A549 (cell line): ENCODE results near the gene EEF2. TPM values are rescaled to one million over a fixed set of nuclear protein-coding genes. Genes with fewer than 3 reads are reported as not detected.
A peak's percentile ranks its signal among the peaks of the same experiment; 100 is the strongest.

ENCODE experiments used
- ATAC-seq, 2 experiments: fragments of 200-7000 bp in 1 of 2; fragments of >200 bp in 1 of 2; cut with Nextera tagmentation in 1 of 2; cut with Tn5 transposase in 1 of 2; 3 replicates each; pipeline versions ENCODE4 v1.8.0 to v1.9.1; 2018 to 2020; ENCODE audit warnings: mild to moderate bottlenecking in 1 of 2, moderate library complexity in 1 of 2
- CTCF ChIA-PET: fragments of 300-600 bp; sonication (Branson Sonifier 250); formaldehyde crosslinking; extraction: SDS; loops from one replicate; lab custom pipeline; 2021; ENCODE audit warnings: antibody characterized with exemption, inconsistent platforms; lab: Yijun Ruan, JAX
- POLR2A ChIA-PET: fragments of 350-600 bp; formaldehyde crosslinking; extraction: SDS; loops from one replicate; lab custom pipeline; 2021; ENCODE audit warnings: antibody characterized with exemption, inconsistent platforms; lab: Yijun Ruan, JAX
- DNase-seq, 2 experiments: peaks; one replicate each; pipeline versions ENCODE4 v3.0.0 to v3.0.0-alpha.2; 2011 to 2016; ENCODE audit warnings: low read depth in 1 of 2, low spot score in 1 of 2
- FAIRE-seq: peaks from 2 replicates; lab custom pipeline; 2011; peaks lifted over from hg19 to GRCh38; lab: Jason Lieb, UNC
- H3K27ac ChIP-seq, 2 experiments: fragments of >200 bp; sonication (Bioruptor Twin); formaldehyde crosslinking; 3 replicates each; pipeline ENCODE4 v1.5.1; 2016 to 2017
- H3K4me1 ChIP-seq: fragments of >200 bp; sonication (Bioruptor Twin); formaldehyde crosslinking; 3 replicates; pipeline ENCODE4 v1.6.1; 2016
- H3K4me2 ChIP-seq: fragments of >200 bp; sonication (Bioruptor Twin); formaldehyde crosslinking; 3 replicates; pipeline ENCODE4 v1.6.1; 2016
- H3K4me3 ChIP-seq: fragments of >200 bp; sonication (Bioruptor Twin); formaldehyde crosslinking; 3 replicates; pipeline ENCODE4 v1.5.1; 2016
- H3K9me3 ChIP-seq: fragments of >200 bp; sonication (Bioruptor Twin); formaldehyde crosslinking; 3 replicates; pipeline ENCODE4 v1.6.1; 2016
- BCL3 ChIP-seq: fragments of >200 bp; sonication (Bioruptor Twin); formaldehyde crosslinking; IDR thresholded peaks from 3 replicates; pipeline ENCODE4 v1.6.1; 2016
- FOSB ChIP-seq: fragments of 250-450 bp; sonication (Bioruptor Pico); IDR thresholded peaks from 2 replicates; pipeline ENCODE4 v1.5.0; 2020; ENCODE audit warnings: mild to moderate bottlenecking, moderate library complexity
- FOXS1 ChIP-seq: fragments of 250-450 bp; sonication (Bioruptor Pico); IDR thresholded peaks from 2 replicates; pipeline ENCODE4 v1.5.0; 2020; ENCODE audit warnings: mild to moderate bottlenecking, moderate library complexity
- HMGXB4 ChIP-seq: fragments of 250-450 bp; sonication (Bioruptor Pico); IDR thresholded peaks from 2 replicates; pipeline ENCODE4 v1.5.0; 2021; ENCODE audit warnings: mild to moderate bottlenecking, moderate library complexity, borderline replicate concordance
- HOXB13 ChIP-seq: fragments of 250-450 bp; sonication (Bioruptor Pico); IDR thresholded peaks from 2 replicates; pipeline ENCODE4 v1.5.0; 2020; ENCODE audit warnings: low read depth, mild to moderate bottlenecking, moderate library complexity
- JUNB ChIP-seq: fragments of >200 bp; sonication (Bioruptor Twin); formaldehyde crosslinking; IDR thresholded peaks from 2 replicates; pipeline ENCODE4 v1.6.1; 2016
- MAFK ChIP-seq: fragments of 450-650 bp; IDR thresholded peaks from 2 replicates; pipeline ENCODE4 v1.6.1; 2014; ENCODE audit not compliant: partially characterized antibody
- MAZ ChIP-seq: fragments of 150-350 bp; IDR thresholded peaks from 2 replicates; pipeline ENCODE4 v1.6.1; 2014; ENCODE audit warnings: antibody characterized with exemption, low read depth, low read length, borderline replicate concordance
- MYC ChIP-seq: IDR thresholded peaks from 2 replicates; pipeline ENCODE4 v1.6.1; 2012; ENCODE audit warnings: mild to moderate bottlenecking, inconsistent platforms, low read length, improper control_type of control experiment, borderline replicate concordance
- POLR2AphosphoS2 ChIP-seq: conservative IDR thresholded peaks from 2 replicates; pipeline ENCODE4 v1.6.1; 2012; ENCODE audit warnings: low read length, improper control_type of control experiment, inconsistent platforms
- REST ChIP-seq: fragments of 200-600 bp; sonication (generic); IDR thresholded peaks from 2 replicates; pipeline ENCODE4 v1.6.1; 2016; ENCODE audit warnings: antibody characterized with exemption, mild to moderate bottlenecking, moderate library complexity
- SREBF2 ChIP-seq: fragments of 450-650 bp; IDR thresholded peaks from 2 replicates; pipeline ENCODE4 v1.6.1; 2014; ENCODE audit warnings: mild to moderate bottlenecking, moderate library complexity
- TP53 ChIP-seq: fragments of 250-450 bp; sonication (Bioruptor Pico); IDR thresholded peaks from 2 replicates; pipeline ENCODE4 v1.5.0; 2021; ENCODE audit warnings: mild to moderate bottlenecking, moderate library complexity
- ZC3H11A ChIP-seq: fragments of 450-650 bp; IDR thresholded peaks from 2 replicates; pipeline ENCODE4 v1.6.1; 2014; ENCODE audit warnings: antibody characterized with exemption, mild to moderate bottlenecking
- ZFP36 ChIP-seq: fragments of 450-650 bp; IDR thresholded peaks from 2 replicates; pipeline ENCODE4 v1.6.1; 2014; ENCODE audit warnings: borderline replicate concordance; ENCODE audit not compliant: partially characterized antibody
- WGBS: methylation state at CpG from one replicate; pipeline ENCODE4 v1.1.6; 2017; ENCODE audit errors: missing lambda C conversion rate; 5-methylcytosine and 5-hydroxymethylcytosine counted together
- polyA plus RNA-seq, 4 experiments: library from polyadenylated mRNA; depleted of rRNA in 3 of 4; stranded (reverse); fragments of >200 nt; fragmentation: RNase III in 1 of 4; extraction: RNeasy Plus Mini Kit Qiagen cat#74134 plus additional on column Dnase treatment in 1 of 4; gene quantifications; 2 replicates in 3 of 4; 3 replicates in 1 of 4; pipeline ENCODE4 v1.2.3, GENCODE V29; 2011 to 2017

The EEF2 gene
- polyA plus RNA-seq, 2 of the 4 experiments (the other 2 are of a cell fraction), result 680 to 971 TPM

- Histone ChIP-seq H3K4me1 (peaks cover 26% of the 10 kb centered on the region; the same call in 2 of the 3 replicates), H3K27ac (no peak overlapping the region), H3K4me2 (no peak overlapping the region; the same call in 2 of the 3 replicates), H3K4me3 (no peak overlapping the region), H3K9me3 (no peaks in the 10 kb centered on the region)
- no peak for ATAC-seq
- DNase-seq, result no peak
- ChIA-PET POLR2A (interaction anchor here (1.6 kb wide), 1 partner anchor 9 kb away, joined by 3 read pairs; no protein-coding TSS in a partner anchor), CTCF (interaction anchor here (1.0 to 3.5 kb wide), 3 partner anchors 9 to 12 kb away, joined by 4 to 16 read pairs (median 4); partner anchors contain the start of gene DAPK3)
- FAIRE-seq, result no peak
- 90% methylated on average over 14 of the region's 31 CpGs for WGBS
- no peak for TF ChIP-seq FOSB
- no peak for TF ChIP-seq FOXS1
- TF ChIP-seq HMGXB4, result no peak
- no peak for TF ChIP-seq TP53 (CRISPR knock-in tag)
- TF ChIP-seq BCL3, result no peak
- TF ChIP-seq ZFP36, result no peak
- TF ChIP-seq ZC3H11A, result no peak
- TF ChIP-seq REST, result no peak
- TF ChIP-seq SREBF2, result no peak
- no peak for TF ChIP-seq MAZ
- TF ChIP-seq JUNB, result no peak
- no peak for TF ChIP-seq MYC
- TF ChIP-seq MAFK, result no peak
Measured at GRCh38 chr19:3980353-3981251, 4.7 kb downstream of the EEF2 start.

GRCh38 chr19:3979674-3980352 is 5.5 kb downstream of the EEF2 start:
- CTCF ChIA-PET, result interaction anchor here (1.0 to 1.6 kb wide), 3 partner anchors 9 to 158 kb away, joined by 4 to 5 read pairs (median 4); partner anchors contain the start of gene DAPK3
- H3K4me2 ChIP-seq, result no peak overlapping the region
- ATAC-seq (no peak), FAIRE-seq (no peak), DNase-seq (no peak)
- H3K4me3 ChIP-seq, result no peak overlapping the region
- TF ChIP-seq POLR2AphosphoS2 (0 out of 2 replicates have a peak, but pooled peaks have one; percentile 2), HOXB13 (CRISPR knock-in tag) (no peak)
- WGBS, result 95% methylated on average over 18 of the region's 25 CpGs
- H3K27ac ChIP-seq, result no peak overlapping the region
- peaks cover 26% of the 10 kb centered on the region; the same call in 2 of the 3 replicates for H3K4me1 ChIP-seq
- POLR2A ChIA-PET, result interaction anchor here (1.3 to 1.6 kb wide), 2 partner anchors 8 to 11 kb away, joined by 3 read pairs; no protein-coding TSS in a partner anchor
- no peaks in the 10 kb centered on the region for H3K9me3 ChIP-seq
